Vagina (tissue), 2 donors: ENCODE measurements around the gene SELPLG. TPM values are rescaled to one million over a fixed set of nuclear protein-coding genes. Genes with fewer than 3 reads are reported as not detected.

ENCODE experiments used
- DNase-seq, 2 donors: peaks; one replicate each; pipeline ENCODE4 v3.0.0-alpha.2; 2017; ENCODE audit errors: extremely low spot score in 2 of 2
- H3K27ac ChIP-seq: fragments of 200-600 bp; sonication (generic); one replicate; pipeline ENCODE4 v1.5.1; 2019
- H3K27me3 ChIP-seq: fragments of 200-600 bp; sonication (generic); one replicate; pipeline ENCODE4 v1.5.1; 2019
- H3K36me3 ChIP-seq, 2 donors: fragments of 200-600 bp; sonication (generic); one replicate each; pipeline ENCODE4 v1.5.1; 2017 to 2019
- H3K4me1 ChIP-seq: fragments of 200-600 bp; sonication (generic); one replicate; pipeline ENCODE4 v1.5.1; 2019
- H3K4me3 ChIP-seq, 2 donors: fragments of 200-600 bp; sonication (generic); 1 replicate in 1 of 2; 2 replicates in 1 of 2; pipeline ENCODE4 v1.5.1; 2016 to 2019
- H3K9me3 ChIP-seq: fragments of 200-600 bp; sonication (generic); one replicate; pipeline ENCODE4 v1.5.1; 2019
- POLR2A ChIP-seq, 2 donors: fragments of 450-650 bp; IDR thresholded peaks; one replicate each; pipeline ENCODE4 v1.6.1; 2017; ENCODE audit warnings: antibody characterized with exemption in 2 of 2, mild to moderate bottlenecking in 2 of 2, moderate library complexity in 2 of 2
- POLR2AphosphoS5 ChIP-seq, 2 donors: sonication (generic); formaldehyde crosslinking; IDR thresholded peaks; one replicate each; pipeline ENCODE4 v1.9.0; 2017; ENCODE audit warnings: antibody characterized with exemption in 2 of 2, mild to moderate bottlenecking in 2 of 2, low read depth in 1 of 2; ENCODE audit not compliant: insufficient read depth in 1 of 2
- intact Hi-C: fragments of 100-400 bp; cut with DNase I; formaldehyde crosslinking; loops from one replicate; pipeline ENCODE4 v1.15.1; 2023
- total RNA-seq: library from RNA; depleted of rRNA; stranded (reverse); fragments of >200 nt; gene quantifications from one replicate; pipeline ENCODE4 v1.2.3, GENCODE V29; 2016
- TF ChIP-seq, protein P1 (sequence below), 3 experiments: fragments of 450-650 bp in 2 of 3; fragments of 200-600 bp in 1 of 3; sonication (generic) in 1 of 3; IDR thresholded peaks; one replicate each; pipeline ENCODE4 v1.5.1; 2017 to 2019; ENCODE audit warnings: antibody characterized with exemption in 3 of 3, mild to moderate bottlenecking in 2 of 3, moderate library complexity in 2 of 3

The SELPLG gene
- total RNA-seq, 1 donor from 2014 or later = 14.2 TPM

DNA sequence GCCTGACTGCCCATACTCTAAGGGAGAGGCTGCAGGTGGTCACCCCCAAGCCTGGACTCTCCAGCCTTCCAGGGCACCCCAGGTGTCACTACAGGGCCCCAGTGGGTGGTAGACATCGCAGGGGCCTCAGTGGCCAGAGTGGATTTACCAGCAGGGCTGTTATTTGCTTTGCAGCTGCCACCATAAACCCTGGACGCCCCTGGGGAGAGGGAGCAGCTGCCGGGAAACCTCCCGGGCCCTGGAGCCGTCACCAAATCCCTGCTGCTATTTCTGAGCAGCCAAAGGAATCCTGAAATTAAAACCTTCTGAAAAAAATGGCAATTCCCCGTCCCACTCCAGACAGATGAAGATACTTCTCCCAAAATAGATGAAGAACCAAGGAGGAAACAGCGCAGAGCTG is 49.7 kb downstream of the SELPLG start:
- peaks cover 16% of the 10 kb centered on the region for H3K4me1 ChIP-seq
- no peaks in the 10 kb centered on the region for H3K27me3 ChIP-seq
- no peaks in the 10 kb centered on the region for H3K9me3 ChIP-seq
- no peaks in the 10 kb centered on the region for H3K36me3 ChIP-seq
- no peak for DNase-seq
- intact Hi-C loops = no loop called here
- H3K4me3 ChIP-seq = no peak overlapping the region
- H3K27ac ChIP-seq = no peak overlapping the region
- TF ChIP-seq POLR2A (IDR thresholded peaks at IDR 0.05) = no peak
- TF ChIP-seq, protein P1, sequence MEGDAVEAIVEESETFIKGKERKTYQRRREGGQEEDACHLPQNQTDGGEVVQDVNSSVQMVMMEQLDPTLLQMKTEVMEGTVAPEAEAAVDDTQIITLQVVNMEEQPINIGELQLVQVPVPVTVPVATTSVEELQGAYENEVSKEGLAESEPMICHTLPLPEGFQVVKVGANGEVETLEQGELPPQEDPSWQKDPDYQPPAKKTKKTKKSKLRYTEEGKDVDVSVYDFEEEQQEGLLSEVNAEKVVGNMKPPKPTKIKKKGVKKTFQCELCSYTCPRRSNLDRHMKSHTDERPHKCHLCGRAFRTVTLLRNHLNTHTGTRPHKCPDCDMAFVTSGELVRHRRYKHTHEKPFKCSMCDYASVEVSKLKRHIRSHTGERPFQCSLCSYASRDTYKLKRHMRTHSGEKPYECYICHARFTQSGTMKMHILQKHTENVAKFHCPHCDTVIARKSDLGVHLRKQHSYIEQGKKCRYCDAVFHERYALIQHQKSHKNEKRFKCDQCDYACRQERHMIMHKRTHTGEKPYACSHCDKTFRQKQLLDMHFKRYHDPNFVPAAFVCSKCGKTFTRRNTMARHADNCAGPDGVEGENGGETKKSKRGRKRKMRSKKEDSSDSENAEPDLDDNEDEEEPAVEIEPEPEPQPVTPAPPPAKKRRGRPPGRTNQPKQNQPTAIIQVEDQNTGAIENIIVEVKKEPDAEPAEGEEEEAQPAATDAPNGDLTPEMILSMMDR (IDR thresholded peaks at IDR 0.05) = no peak
- TF ChIP-seq POLR2AphosphoS5 (IDR thresholded peaks at IDR 0.05; ENCODE audit: insufficient read depth in 1 of 2, low read depth in 1 of 2) = no peak

- H3K27ac ChIP-seq = no peak overlapping the region
- no peaks in the 10 kb centered on the region for H3K27me3 ChIP-seq
- no peak overlapping the region for H3K4me3 ChIP-seq
- H3K9me3 ChIP-seq = no peaks in the 10 kb centered on the region
- peaks cover 11% of the 10 kb centered on the region for H3K4me1 ChIP-seq
- no peak for DNase-seq
- TF ChIP-seq POLR2A (IDR thresholded peaks at IDR 0.05) (no peak), POLR2AphosphoS5 (IDR thresholded peaks at IDR 0.05; ENCODE audit: insufficient read depth in 1 of 2, low read depth in 1 of 2) (no peak)
- TF ChIP-seq, protein P1 (IDR thresholded peaks at IDR 0.05) = no peak
- no peaks in the 10 kb centered on the region for H3K36me3 ChIP-seq
- intact Hi-C loops = no loop called here
Measured at GRCh38 chr12:108582978-108583770, 50.5 kb downstream of the SELPLG start.

- Histone ChIP-seq H3K27ac (no peak overlapping the region), H3K4me3 (no peak overlapping the region), H3K4me1 (peaks cover 11% of the 10 kb centered on the region), H3K9me3 (no peaks in the 10 kb centered on the region), H3K36me3 (no peaks in the 10 kb centered on the region), H3K27me3 (no peaks in the 10 kb centered on the region)
- no peak for DNase-seq
- TF ChIP-seq POLR2AphosphoS5 (IDR thresholded peaks at IDR 0.05; ENCODE audit: insufficient read depth in 1 of 2, low read depth in 1 of 2) (no peak), POLR2A (IDR thresholded peaks at IDR 0.05) (no peak)
- TF ChIP-seq, protein P1 (IDR thresholded peaks at IDR 0.05) = no peak
- intact Hi-C loops = no loop called here
Measured at GRCh38 chr12:108582509-108582908, 51.2 kb downstream of the SELPLG start.

DNA sequence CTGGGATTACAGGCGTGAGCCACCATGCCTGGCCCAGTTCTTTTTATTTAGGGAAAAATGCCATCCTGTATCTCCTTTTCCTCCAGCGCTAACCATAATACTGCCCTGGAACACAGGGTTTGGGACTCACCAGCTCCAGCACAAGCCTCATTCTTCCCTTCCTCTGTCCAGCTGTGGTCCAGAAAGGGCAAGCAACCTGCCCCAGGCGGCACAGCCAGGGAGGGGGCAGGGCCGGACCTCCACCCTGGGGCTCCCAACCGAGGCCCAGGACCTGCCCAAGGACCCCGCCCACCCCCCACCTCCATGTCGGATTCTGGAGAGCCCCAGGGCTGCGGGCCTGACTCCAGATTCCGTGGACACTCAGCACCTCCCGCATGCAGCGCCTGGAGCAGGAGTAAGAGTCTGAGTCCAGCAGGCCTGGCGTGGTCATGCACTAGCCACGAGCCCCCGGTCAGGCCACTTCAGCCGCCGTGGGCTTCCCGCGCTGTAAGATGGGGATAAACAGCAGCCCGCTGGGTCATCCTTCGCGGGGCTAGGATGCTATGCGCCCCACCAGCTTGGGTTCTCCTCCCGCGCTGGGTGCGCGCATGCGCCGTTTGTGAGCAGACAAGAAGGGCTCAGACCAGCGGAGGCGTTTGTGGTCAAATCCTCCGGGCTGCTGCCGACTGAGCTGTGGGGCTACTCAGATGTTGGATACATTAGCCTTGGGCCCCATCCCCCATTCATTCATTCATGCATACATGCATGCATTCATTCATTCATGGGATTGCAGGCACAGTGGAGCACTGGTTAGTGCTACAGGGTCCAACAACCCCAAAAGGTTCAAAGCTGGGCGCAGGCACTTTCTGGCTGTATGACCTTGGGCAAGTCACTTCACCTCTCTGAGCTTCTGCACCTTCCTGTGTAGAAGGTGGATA is 52.1 kb downstream of the SELPLG start:
- TF ChIP-seq POLR2A (IDR thresholded peaks at IDR 0.05) (no peak), POLR2AphosphoS5 (IDR thresholded peaks at IDR 0.05; ENCODE audit: insufficient read depth in 1 of 2, low read depth in 1 of 2) (no peak)
- TF ChIP-seq, protein P1 (IDR thresholded peaks at IDR 0.05) = no peak
- H3K4me1 ChIP-seq = peaks cover 11% of the 10 kb centered on the region
- H3K36me3 ChIP-seq = no peaks in the 10 kb centered on the region
- DNase-seq = no peak
- H3K4me3 ChIP-seq = no peak overlapping the region
- intact Hi-C loops = no loop called here
- H3K9me3 ChIP-seq = no peaks in the 10 kb centered on the region
- peak overlapping the region; percentile 43 for H3K27ac ChIP-seq
- H3K27me3 ChIP-seq = no peaks in the 10 kb centered on the region
